Lower leg skin (tissue), 3 donors: Measurements from ENCODE around the gene PRKCH.

ENCODE experiments used
- POLR2A ChIP-seq, 2 donors: fragments of 450-650 bp; IDR thresholded peaks; one replicate each; pipeline ENCODE4 v1.6.1; 2016 to 2017; ENCODE audit warnings: antibody characterized with exemption in 2 of 2, mild to moderate bottlenecking in 1 of 2, moderate library complexity in 1 of 2
- TF ChIP-seq, protein P1 (sequence below), 3 donors: fragments of 450-650 bp; IDR thresholded peaks; one replicate each; pipeline ENCODE4 v1.5.1; 2016; ENCODE audit warnings: antibody characterized with exemption in 3 of 3, mild to moderate bottlenecking in 3 of 3, moderate library complexity in 2 of 3

DNA sequence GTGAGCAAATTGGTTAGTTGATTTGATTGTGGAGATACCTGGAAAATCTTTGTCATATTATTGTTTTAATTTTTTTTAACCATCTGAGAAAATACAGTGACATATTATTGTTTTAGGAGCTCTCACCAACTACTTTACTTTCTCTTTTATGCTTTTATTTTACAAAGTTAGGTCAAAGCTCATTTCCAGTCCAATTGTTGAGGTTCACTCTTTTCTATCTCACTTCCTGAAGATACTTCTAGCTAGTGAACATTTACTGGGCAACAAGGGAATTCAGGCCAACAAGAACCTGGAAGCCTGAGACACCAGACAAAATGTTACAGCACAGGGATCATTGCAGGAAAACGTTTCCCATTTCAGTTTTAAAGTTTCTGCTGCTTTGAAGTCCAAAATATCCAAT is 44.1 kb upstream of the PRKCH start:
- TF ChIP-seq, protein P1, sequence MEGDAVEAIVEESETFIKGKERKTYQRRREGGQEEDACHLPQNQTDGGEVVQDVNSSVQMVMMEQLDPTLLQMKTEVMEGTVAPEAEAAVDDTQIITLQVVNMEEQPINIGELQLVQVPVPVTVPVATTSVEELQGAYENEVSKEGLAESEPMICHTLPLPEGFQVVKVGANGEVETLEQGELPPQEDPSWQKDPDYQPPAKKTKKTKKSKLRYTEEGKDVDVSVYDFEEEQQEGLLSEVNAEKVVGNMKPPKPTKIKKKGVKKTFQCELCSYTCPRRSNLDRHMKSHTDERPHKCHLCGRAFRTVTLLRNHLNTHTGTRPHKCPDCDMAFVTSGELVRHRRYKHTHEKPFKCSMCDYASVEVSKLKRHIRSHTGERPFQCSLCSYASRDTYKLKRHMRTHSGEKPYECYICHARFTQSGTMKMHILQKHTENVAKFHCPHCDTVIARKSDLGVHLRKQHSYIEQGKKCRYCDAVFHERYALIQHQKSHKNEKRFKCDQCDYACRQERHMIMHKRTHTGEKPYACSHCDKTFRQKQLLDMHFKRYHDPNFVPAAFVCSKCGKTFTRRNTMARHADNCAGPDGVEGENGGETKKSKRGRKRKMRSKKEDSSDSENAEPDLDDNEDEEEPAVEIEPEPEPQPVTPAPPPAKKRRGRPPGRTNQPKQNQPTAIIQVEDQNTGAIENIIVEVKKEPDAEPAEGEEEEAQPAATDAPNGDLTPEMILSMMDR (IDR thresholded peaks at IDR 0.05), result no peak
- TF ChIP-seq POLR2A (IDR thresholded peaks at IDR 0.05), result no peak
